Measurements from ENCODE around the gene PHB1. TPM values are rescaled to one million over a fixed set of nuclear protein-coding genes. Genes with fewer than 3 reads are reported as not detected.
"Not testable (repeated sequence)": the region's sequence is repeated elsewhere in the genome, so short reads cannot be mapped to it uniquely, and the experiment has no call there.

The PHB1 gene
- total and polyA plus RNA-seq, 12 donors, result 107 to 317 (median 215) TPM

DNA sequence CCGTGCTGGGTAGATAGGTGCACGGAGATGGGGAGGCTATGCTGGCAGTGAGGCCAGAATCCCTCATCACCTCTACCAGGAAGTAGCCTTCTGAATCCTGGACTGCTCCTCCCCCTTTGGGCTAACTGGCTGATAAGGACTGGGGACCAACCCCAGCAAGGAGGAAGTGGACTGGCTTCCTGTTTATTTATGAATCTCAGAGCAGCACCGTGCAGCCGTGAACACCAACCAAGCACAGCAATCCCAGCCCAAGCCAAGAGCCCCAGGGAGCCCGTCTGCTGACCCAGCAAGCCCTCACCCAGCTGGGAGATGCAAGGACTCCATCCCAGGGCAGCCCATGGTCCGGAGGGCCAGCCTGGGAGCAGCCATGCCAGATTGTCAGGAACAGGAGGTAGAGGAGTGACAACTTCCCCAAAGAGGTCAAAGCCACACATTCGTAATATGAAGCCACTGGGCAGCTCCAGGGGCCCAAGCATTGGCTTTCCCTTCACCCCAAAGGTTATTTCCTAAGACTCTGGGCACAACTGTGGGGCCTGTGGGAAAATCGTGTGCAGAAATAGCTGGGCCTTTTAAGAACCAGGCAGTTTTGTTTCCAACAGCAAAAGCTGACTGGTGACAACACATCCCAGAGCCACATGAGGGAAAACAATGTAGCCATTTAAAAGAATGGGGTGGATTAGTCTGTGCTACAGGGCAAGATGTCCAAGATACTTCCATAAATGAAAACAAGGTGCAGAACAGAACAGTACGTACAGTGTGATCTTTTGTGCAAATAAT, 23.9 kb downstream of the PHB1 start:
- 48 to 71% methylated on average over 9 of the region's 9 CpGs for WGBS, 2 donors
- peak; percentile 39 to 76 (median 57) for ATAC-seq
- TF ChIP-seq, protein P1, sequence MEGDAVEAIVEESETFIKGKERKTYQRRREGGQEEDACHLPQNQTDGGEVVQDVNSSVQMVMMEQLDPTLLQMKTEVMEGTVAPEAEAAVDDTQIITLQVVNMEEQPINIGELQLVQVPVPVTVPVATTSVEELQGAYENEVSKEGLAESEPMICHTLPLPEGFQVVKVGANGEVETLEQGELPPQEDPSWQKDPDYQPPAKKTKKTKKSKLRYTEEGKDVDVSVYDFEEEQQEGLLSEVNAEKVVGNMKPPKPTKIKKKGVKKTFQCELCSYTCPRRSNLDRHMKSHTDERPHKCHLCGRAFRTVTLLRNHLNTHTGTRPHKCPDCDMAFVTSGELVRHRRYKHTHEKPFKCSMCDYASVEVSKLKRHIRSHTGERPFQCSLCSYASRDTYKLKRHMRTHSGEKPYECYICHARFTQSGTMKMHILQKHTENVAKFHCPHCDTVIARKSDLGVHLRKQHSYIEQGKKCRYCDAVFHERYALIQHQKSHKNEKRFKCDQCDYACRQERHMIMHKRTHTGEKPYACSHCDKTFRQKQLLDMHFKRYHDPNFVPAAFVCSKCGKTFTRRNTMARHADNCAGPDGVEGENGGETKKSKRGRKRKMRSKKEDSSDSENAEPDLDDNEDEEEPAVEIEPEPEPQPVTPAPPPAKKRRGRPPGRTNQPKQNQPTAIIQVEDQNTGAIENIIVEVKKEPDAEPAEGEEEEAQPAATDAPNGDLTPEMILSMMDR (IDR thresholded peaks at IDR 0.05), result no peak
- no peaks in the 10 kb centered on the region for H3K36me3 ChIP-seq
- H3K27me3 ChIP-seq, result no peaks in the 10 kb centered on the region
- H3K9me3 ChIP-seq, result no peaks in the 10 kb centered on the region
- intact Hi-C loops (cut with DNase I), result loop anchor here in 6 of 10 donors (5.0 to 10.0 kb wide), 4 partner anchors 73 to 216 kb away; no protein-coding TSS in a partner anchor
- H3K4me3 ChIP-seq, result peak overlapping the region in 2 of 10 donors; percentile 2 to 38
- DNase-seq, result no peak
- peaks cover 0 to 75% (median 8%) of the 10 kb centered on the region in 9 donors for H3K4me1 ChIP-seq
- H3K27ac ChIP-seq, result peak overlapping the region in 5 of 10 donors; percentile 12 to 90 (median 58)

DNA sequence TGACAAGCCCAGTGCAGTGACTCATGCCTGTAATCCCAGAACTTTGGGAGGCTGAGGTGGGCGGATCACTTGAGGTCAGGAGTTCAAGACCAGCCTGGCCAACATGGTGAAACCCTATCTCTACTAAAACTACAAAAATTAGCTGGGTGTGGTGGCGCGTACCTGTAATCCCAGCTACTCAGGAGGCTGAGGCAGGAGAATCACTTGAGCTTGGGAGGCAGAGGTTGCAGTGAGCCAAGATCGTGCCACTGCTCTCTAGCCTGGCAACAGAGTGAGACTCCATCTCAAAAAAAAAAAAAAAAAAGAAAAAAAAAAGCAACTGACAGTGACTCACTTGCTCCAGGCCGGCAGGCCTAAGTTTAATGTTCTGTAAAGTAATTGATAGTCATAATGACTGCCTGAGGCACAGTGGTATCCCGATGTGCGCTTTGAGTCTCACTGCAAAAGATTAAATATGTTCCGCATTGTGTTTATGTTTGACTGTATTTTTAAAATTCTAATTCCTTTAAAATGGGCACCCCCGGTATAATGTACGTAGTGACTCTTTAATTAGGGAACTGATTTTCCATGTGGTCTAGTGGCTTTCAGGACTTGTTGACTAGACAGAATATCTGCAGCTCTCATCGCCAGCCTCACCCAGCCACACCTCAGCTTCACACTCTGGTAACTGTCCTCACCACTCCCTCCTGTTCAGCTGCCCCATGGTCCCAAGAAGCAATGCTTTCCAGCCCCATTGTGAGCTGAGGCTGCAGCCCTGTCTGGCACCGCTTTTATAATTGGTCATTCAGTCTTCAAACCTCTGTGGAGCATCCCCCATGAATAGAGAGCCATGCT, 25.0 kb downstream of the PHB1 start:
- 91% methylated on average over 12 of the region's 12 CpGs for WGBS, 2 donors
- H3K36me3 ChIP-seq, ATAC-seq, H3K27me3 ChIP-seq, H3K4me3 ChIP-seq, DNase-seq, H3K9me3 ChIP-seq: not testable (repeated sequence)
- intact Hi-C loops (cut with DNase I), result loop anchor here in 7 of 10 donors (5.0 to 10.0 kb wide), 5 partner anchors 72 to 1167 kb away; no protein-coding TSS in a partner anchor
- Histone ChIP-seq H3K27ac (peak overlapping the region in 3 of 10 donors; percentile 12 to 90 (median 31)), H3K4me1 (peaks cover 0 to 71% (median 7%) of the 10 kb centered on the region in 9 donors)

DNA sequence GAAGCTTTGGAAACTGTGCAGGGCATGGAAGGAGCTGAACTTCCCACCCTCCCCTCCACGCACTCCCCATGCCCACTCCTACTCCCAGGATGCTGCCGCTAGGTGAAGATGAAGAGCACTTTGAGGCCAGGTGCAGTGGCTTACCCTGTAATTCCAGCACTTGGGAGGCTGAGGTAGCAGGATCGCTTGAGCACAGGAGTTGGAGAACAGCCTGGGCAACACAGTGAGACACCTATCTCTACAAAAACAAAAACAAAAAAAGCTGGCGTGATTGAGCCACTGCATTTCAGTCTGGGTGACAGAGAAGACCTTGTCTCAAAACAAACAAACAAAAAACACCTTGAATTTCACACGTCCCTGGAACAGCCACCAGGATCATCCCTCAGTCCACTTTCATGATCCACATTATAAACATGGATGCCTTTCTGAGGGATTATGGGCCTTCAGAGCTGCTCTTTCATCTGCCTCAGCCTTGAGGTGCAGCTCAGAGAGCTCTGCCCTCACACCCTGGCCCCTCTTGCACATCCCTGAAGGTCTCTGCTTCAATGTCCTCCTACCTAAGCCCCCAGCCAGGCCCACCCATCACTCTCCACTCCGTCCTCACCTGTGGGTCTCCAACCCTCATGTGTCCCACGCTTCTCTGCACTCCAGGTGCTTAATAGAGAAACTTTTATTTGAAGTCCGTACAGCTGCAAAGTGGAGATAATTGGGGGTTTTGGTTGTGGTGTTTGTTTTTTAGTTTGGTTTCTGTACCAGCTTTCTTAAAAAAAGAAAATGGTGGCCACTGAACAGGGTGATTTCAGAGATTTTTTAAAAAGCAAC, 25.8 kb downstream of the PHB1 start:
- H3K27ac ChIP-seq, result peak overlapping the region in 1 of 10 donors; percentile 90
- TF ChIP-seq, protein P1 (IDR thresholded peaks at IDR 0.05), result no peak
- H3K9me3 ChIP-seq, result no peaks in the 10 kb centered on the region
- intact Hi-C loops (cut with DNase I), result loop anchor here in 1 of 10 donors (5.0 kb wide), 1 partner anchor 1167 kb away; no protein-coding TSS in a partner anchor
- no peaks in the 10 kb centered on the region for H3K36me3 ChIP-seq
- H3K4me3 ChIP-seq, result no peak overlapping the region
- peaks cover 0 to 63% (median 7%) of the 10 kb centered on the region in 9 donors for H3K4me1 ChIP-seq
- 92 to 95% methylated on average over 8 of the region's 8 CpGs for WGBS, 2 donors
- DNase-seq (no peak), ATAC-seq (no peak)
- H3K27me3 ChIP-seq, result no peaks in the 10 kb centered on the region

DNA sequence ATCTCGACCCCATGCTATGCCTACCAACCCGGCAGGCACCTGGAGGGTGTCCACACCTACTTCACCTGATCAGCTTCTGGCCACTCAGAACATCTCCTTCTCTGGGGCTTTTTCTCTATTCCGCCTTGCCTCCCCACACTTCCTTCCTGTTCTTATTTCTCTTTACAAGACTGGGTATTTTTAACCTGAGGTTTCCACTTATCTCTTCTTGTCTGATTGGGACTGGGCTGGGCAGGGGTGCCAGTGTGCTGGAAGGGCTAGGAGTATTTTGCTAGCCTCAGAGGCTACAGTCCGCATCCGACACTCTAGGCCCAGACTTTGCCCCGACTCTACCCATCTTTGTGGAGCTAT, 26.4 kb downstream of the PHB1 start:
- TF ChIP-seq, protein P1 (IDR thresholded peaks at IDR 0.05), result no peak
- Histone ChIP-seq H3K27ac (peak overlapping the region in 1 of 10 donors; percentile 90), H3K4me1 (peaks cover 0 to 57% (median 7%) of the 10 kb centered on the region in 9 donors), H3K9me3 (no peaks in the 10 kb centered on the region), H3K27me3 (no peaks in the 10 kb centered on the region), H3K36me3 (no peaks in the 10 kb centered on the region), H3K4me3 (no peak overlapping the region)
- ATAC-seq (peak in 1 of 8 donors; percentile 23), DNase-seq (no peak)
- WGBS, 2 donors, result 85% methylated on average over 6 of the region's 6 CpGs
- intact Hi-C loops (cut with DNase I), result loop anchor here in 1 of 10 donors (5.0 kb wide), 1 partner anchor 1166 kb away; no protein-coding TSS in a partner anchor
